Pancreas (tissue), 10 donors: ENCODE results near the gene ZBTB44. TPM values are rescaled to one million over a fixed set of nuclear protein-coding genes. Genes with fewer than 3 reads are reported as not detected.
A peak's percentile ranks its signal among the peaks of the same experiment; 100 is the strongest.

ENCODE experiments used
- ATAC-seq, 4 donors: fragments of 200-7000 bp; cut with Tn5 transposase; one replicate each; pipeline versions ENCODE4 v1.8.0 to v1.9.1; 2020; ENCODE audit warnings: mild to moderate bottlenecking in 4 of 4, moderate library complexity in 4 of 4
- DNase-seq, 6 donors: peaks; one replicate each; pipeline ENCODE4 v3.0.0-alpha.2; 2020
- FAIRE-seq: peaks from 2 replicates; lab custom pipeline; 2012; peaks lifted over from hg19 to GRCh38; lab: Jason Lieb, UNC
- H3K27ac ChIP-seq, 4 donors: fragments of 200-600 bp; sonication (generic); 1 replicate in 3 of 4; 2 replicates in 1 of 4; pipeline versions ENCODE4 v1.5.0 to v1.8.0; 2020
- H3K27me3 ChIP-seq, 4 donors: fragments of 200-600 bp; one replicate each; pipeline ENCODE4 v1.8.0; 2021
- H3K36me3 ChIP-seq, 3 donors: fragments of 200-600 bp; sonication (generic) in 1 of 3; one replicate each; pipeline versions ENCODE4 v1.5.0 to v1.8.0; 2020 to 2021
- H3K4me1 ChIP-seq, 3 donors: fragments of 200-600 bp; one replicate each; pipeline ENCODE4 v1.8.0; 2021
- H3K4me3 ChIP-seq, 4 donors: fragments of 200-600 bp; sonication (generic) in 2 of 4; one replicate each; pipeline versions ENCODE4 v1.5.0 to v1.8.0; 2020 to 2021
- H3K9me3 ChIP-seq, 4 donors: fragments of 200-600 bp; one replicate each; pipeline ENCODE4 v1.8.0; 2021
- WGBS, 2 donors: extraction: QIAGEN DNeasy Blood & Tissue Kit; methylation state at CpG; one replicate each; pipeline ENCODE4 v1.1.7; 2013; 5-methylcytosine and 5-hydroxymethylcytosine counted together
- intact Hi-C, 3 donors: fragments of 100-400 bp; cut with DNase I; formaldehyde crosslinking; loops; one replicate each; pipeline versions ENCODE4 v1.11.1 to v1.14.2; 2022
- polyA plus RNA-seq, 2 donors: library from polyadenylated mRNA; stranded (reverse); fragments of 200-250 nt; gene quantifications; one replicate each; pipeline ENCODE4 v1.2.3, GENCODE V29; 2013
- total RNA-seq, 6 donors: library from RNA; stranded (reverse); fragmentation: NEBNext Ultra II Directional in 4 of 6; extraction: Animal tissue kit (Norgen Biotek cat#: 25700) in 4 of 6; gene quantifications; one replicate each; pipeline versions ENCODE4 v1.2.1 to v1.2.4, GENCODE V29; 2021 to 2023
- TF ChIP-seq, protein P1 (sequence below), 4 donors: fragments of 200-600 bp; sonication (generic) in 3 of 4; IDR thresholded peaks; one replicate each; pipeline versions ENCODE4 v1.5.0 to v1.8.0; 2021; ENCODE audit warnings: antibody characterized with exemption in 4 of 4
- donor health status: healthy with polysubstance abuse.
- donor health status: DM: no; HTN: no; CAD: no; lungs with moderate emphysema.
- donor health status: DM: no; HTN: no; CAD: no.
- donor health status: control.
- donor health status: control.
- donor health status: Bipolar disorder and iron deficiency.
- donor health status: DM: yes; HTN: yes; CAD: no.
- donor health status: DM: no; HTN: no; CAD: no.
- donor health status: DM: no; HTN: no; CAD: no.
- donor health status: DM: yes; HTN: yes; CAD: no.

ZBTB44 gene
- total and polyA plus RNA-seq, 8 donors, result 6.4 to 31.1 (median 18.1) TPM

- 91 to 97% methylated on average over 12 of the region's 12 CpGs for WGBS, 2 donors
- ATAC-seq, result no peak
- DNase-seq, result peak in 1 of 6 donors; percentile 34
- H3K27me3 ChIP-seq, result no peaks in the 10 kb centered on the region
- FAIRE-seq, result no peak
- H3K9me3 ChIP-seq, result no peaks in the 10 kb centered on the region
- TF ChIP-seq, protein P1, sequence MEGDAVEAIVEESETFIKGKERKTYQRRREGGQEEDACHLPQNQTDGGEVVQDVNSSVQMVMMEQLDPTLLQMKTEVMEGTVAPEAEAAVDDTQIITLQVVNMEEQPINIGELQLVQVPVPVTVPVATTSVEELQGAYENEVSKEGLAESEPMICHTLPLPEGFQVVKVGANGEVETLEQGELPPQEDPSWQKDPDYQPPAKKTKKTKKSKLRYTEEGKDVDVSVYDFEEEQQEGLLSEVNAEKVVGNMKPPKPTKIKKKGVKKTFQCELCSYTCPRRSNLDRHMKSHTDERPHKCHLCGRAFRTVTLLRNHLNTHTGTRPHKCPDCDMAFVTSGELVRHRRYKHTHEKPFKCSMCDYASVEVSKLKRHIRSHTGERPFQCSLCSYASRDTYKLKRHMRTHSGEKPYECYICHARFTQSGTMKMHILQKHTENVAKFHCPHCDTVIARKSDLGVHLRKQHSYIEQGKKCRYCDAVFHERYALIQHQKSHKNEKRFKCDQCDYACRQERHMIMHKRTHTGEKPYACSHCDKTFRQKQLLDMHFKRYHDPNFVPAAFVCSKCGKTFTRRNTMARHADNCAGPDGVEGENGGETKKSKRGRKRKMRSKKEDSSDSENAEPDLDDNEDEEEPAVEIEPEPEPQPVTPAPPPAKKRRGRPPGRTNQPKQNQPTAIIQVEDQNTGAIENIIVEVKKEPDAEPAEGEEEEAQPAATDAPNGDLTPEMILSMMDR (IDR thresholded peaks at IDR 0.05), result no peak
- no peak overlapping the region for H3K4me3 ChIP-seq
- H3K4me1 ChIP-seq, result no peaks in the 10 kb centered on the region
- H3K36me3 ChIP-seq, result peaks cover 0 to 77% (median 35%) of the 10 kb centered on the region in 3 donors
- H3K27ac ChIP-seq, result no peak overlapping the region
- intact Hi-C loops, result no loop called here
Observed at GRCh38 chr11:130199792-130200191, 114.9 kb downstream of the ZBTB44 start.

DNA sequence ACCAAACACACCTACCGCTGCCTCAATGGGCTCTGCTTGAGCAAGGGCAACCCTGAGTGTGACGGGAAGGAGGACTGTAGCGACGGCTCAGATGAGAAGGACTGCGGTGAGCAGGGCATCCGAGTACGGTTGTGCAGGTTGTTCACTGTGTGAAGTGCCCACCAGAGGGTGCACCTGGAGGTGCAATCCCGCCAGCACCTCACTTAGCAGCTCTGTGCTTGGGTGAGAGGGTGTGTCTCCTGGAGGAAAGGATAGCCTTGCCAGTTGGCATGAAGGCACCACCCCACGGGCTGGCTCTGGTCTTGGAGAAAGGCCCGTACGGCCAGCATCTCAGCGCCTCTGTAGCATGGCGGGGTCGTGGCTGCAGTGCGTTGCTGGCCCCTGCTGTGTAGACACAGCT lies 115.8 kb downstream of the ZBTB44 start:
- TF ChIP-seq, protein P1 (IDR thresholded peaks at IDR 0.05), result no peak
- Histone ChIP-seq H3K36me3 (peaks cover 0 to 77% (median 35%) of the 10 kb centered on the region in 3 donors), H3K27me3 (no peaks in the 10 kb centered on the region), H3K4me1 (no peaks in the 10 kb centered on the region), H3K27ac (no peak overlapping the region), H3K9me3 (no peaks in the 10 kb centered on the region), H3K4me3 (no peak overlapping the region)
- DNase-seq (no peak), FAIRE-seq (no peak), ATAC-seq (no peak)
- intact Hi-C loops, result no loop called here
- 91 to 92% methylated on average over 15 of the region's 15 CpGs for WGBS, 2 donors

DNA sequence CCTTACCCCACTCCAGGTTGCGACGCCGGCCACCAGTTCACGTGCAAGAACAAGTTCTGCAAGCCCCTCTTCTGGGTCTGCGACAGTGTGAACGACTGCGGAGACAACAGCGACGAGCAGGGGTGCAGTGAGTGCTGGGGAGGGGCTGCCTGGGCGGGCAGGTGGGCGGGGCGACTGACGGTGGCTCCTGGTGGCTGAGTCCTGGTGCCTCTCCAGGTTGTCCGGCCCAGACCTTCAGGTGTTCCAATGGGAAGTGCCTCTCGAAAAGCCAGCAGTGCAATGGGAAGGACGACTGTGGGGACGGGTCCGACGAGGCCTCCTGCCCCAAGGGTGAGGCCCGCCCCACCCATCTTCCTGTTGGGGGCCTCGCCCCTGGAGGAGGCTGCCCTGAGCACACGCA lies 116.4 kb downstream of the ZBTB44 start:
- H3K27ac ChIP-seq, result no peak overlapping the region
- 88 to 90% methylated on average over 22 of the region's 22 CpGs for WGBS, 2 donors
- intact Hi-C loops, result no loop called here
- DNase-seq, result no peak
- no peaks in the 10 kb centered on the region for H3K9me3 ChIP-seq
- no peaks in the 10 kb centered on the region for H3K4me1 ChIP-seq
- no peak for FAIRE-seq
- no peak overlapping the region for H3K4me3 ChIP-seq
- peaks cover 0 to 77% (median 37%) of the 10 kb centered on the region in 3 donors for H3K36me3 ChIP-seq
- ATAC-seq, result no peak
- TF ChIP-seq, protein P1 (IDR thresholded peaks at IDR 0.05), result no peak
- H3K27me3 ChIP-seq, result no peaks in the 10 kb centered on the region

GRCh38 chr11:130197386-130198035 lies 117.2 kb downstream of the ZBTB44 start:
- H3K27ac ChIP-seq, result no peak overlapping the region
- ATAC-seq (no peak), DNase-seq (peak in 1 of 6 donors; percentile 77), FAIRE-seq (no peak)
- H3K4me3 ChIP-seq, result no peak overlapping the region
- no peaks in the 10 kb centered on the region for H3K27me3 ChIP-seq
- intact Hi-C loops, result no loop called here
- TF ChIP-seq, protein P1 (IDR thresholded peaks at IDR 0.05), result no peak
- peaks cover 0 to 6% (median 5%) of the 10 kb centered on the region in 3 donors for H3K4me1 ChIP-seq
- peaks cover 0 to 70% (median 37%) of the 10 kb centered on the region in 3 donors for H3K36me3 ChIP-seq
- 93 to 94% methylated on average over 25 to 27 of the region's 27 CpGs for WGBS, 2 donors
- no peaks in the 10 kb centered on the region for H3K9me3 ChIP-seq
